Endothelial cell of hepatic sinusoid (primary cell): ENCODE data around the gene PCSK4.
"Not testable (repeated sequence)": the region's sequence is repeated elsewhere in the genome, so short reads cannot be mapped to it uniquely, and the experiment has no call there.

Experiments
- in situ Hi-C: cut with HindIII; loops from 2 replicates; pipeline ENCODE4 v1.10.0; 2017; ENCODE audit warnings: low sequenced_read_pairs

The PCSK4 gene

DNA sequence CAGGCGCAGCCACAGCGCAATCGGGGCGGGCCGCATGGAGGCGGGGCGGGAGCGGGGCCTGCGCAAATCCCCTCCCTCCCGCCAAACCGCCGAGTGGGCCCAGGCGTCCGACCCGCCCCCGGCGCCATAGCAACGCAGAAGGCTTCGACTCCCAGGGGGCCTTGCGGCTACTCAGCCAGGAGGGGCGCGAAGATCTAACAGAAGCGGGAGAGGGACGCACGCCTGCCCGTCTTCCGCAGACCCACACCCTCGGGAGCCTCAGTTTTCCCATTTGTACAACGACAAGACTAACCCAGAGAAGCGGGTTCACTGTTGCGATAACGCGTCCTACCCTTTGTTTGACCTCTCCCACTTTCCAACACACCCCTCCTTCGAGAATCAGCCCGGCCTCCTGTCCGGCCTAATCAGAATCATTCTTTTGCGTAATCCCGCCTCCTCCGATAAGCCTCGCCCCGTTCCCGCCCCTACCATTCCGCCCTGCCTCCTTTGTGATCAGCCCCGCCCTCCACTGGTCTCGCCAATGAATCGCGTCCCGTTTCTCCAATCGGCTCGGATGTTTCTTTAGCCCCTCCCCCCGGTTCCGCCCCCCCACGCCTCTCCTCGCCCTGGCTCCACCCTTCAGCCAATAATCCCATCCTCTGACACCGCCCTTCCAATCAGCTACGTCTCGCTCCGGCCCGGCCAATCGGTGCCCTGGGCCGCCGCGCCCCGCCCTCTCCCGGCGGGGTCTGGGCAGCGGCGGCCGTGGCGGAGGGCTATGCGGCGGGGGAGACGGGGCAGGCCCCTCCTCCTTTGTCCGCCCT is at the start of gene PCSK4:
PCSK4 (minus strand) TSS at position 40 of the 803 bp plus-strand sequence; CDS start at position 36, 4 bp downstream.
- in situ Hi-C loops = no loop called here

DNA sequence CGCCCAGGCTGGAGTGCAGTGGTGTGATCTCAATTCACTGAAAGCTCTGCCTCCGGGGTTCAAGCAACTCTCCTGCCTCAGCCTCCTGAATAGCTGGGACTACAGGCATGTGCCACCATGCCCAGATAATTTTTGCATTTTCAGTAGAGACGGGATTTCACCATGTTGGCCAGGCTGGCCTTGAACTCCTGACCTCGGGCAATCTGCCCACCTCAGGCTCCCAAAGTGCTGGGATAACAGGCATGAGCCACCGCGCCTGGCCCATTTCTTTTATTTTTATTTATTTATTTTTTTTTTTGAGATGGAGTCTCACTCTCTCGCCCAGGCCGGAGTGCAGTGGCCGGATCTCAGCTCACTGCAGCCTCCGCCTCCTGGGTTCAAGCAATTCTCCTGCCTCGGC is 49.6 kb upstream of the PCSK4 start:
- in situ Hi-C loops = not testable (repeated sequence)

DNA sequence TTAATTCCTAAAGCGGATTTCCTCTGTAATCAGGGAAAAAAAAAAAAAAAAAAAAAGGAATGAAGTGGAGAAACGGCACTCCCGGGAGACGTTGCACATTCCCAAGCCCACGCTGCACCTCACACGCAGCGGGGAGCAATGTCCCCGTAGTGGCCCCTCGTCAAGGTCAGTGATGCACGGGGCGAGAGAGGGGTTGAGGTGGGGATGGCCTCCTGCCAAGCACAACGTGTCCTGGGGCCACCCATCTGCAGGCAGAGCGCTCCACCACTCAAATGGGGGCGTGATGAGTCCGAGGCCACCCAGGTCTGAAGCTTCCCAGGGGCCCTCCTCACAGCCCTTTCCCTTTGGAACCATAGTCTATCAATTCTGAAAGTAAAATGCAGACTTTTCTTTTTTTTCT is 48.8 kb upstream of the PCSK4 start:
- in situ Hi-C loops = no loop called here

DNA sequence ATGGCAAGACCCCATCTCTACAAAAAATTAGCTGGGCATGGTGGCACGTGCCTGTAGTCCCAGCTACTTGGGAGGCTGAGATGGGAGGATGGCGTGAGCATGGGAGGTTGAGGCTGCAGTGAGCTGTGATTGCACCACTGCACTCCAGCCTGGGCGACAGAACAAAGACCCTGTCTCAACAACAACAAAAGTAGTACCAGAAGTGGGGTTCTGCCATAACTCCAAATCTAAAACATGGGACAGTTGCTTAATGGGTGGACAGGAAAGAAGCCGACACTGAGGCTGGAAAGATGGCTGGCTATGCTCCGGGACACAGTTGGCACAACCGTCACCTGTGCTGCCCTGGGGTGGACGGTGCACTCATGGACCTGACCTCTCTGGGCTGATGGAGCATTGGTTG is 45.5 kb upstream of the PCSK4 start:
- in situ Hi-C loops = not testable (repeated sequence)

DNA sequence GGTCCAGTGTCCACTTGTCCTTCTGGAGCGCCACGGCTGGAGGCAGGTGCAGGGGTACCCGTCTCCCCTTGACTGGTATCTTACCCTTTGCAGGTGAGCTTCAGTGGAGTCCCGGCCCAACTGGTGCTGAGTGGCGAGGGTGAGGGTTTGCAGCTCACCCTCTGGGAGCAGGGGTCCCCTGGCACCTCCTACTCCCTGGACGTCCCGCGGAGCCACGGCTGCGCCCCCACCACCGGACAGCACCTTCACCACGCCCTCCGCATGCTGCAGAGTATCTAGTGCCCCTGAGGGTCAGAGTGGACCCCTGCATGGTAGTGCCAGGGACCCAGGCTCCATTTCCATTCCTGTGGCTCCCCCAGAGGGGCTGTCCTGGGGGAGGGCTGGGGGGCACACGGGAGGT is 44.8 kb upstream of the PCSK4 start:
- in situ Hi-C loops = no loop called here

DNA sequence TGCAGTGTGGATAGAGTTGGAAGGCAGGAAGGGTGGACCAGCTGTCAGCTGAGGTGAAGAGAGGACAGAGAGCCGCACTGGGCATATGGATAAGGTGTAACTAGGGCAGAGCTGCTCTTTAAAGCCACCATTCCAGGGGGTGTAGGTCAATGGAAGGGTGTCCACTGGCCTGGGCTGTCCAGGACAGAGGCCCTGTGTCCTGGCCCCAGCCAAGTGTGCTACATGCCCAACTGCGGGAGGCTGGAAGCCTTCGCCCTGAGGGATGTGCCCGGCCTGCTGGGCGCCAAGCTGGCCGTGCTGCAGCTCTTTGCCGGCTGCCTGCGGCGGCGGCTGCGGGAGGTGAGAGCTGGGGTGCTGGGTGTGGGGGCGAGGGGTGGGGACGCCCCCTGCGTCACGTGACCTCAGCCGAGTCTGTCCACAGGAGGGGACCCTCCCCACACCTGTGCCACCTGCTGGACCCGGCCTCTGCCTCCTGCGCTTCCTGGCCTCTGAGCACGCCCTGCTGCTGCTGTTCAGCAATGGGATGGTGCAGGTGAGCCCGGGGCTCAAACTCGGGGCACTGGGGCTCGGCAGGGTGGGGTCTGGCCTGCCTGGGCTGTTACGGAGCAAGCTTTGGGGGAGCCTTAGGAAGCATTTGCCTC is 43.5 kb upstream of the PCSK4 start:
- in situ Hi-C loops = no loop called here

DNA sequence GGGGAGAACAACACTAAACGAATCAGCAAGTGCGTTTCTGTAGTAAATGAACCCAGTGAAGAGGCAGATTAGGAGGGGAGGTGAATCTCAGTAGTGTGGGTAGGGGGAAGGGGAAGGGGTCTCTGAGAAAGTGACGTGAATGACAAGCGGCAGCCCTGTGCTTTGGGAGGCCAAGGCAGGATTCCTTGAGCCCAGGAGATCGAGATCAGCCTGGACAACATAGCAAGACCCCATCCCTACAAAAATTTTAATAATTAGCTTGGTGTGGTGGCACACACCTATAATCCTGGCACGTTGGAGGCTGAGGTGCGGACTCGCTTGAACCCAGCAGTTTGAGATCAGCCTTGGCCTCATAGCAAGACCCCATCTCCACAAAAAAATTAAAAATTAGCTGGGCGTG is 41.9 kb upstream of the PCSK4 start:
- in situ Hi-C loops = no loop called here

DNA sequence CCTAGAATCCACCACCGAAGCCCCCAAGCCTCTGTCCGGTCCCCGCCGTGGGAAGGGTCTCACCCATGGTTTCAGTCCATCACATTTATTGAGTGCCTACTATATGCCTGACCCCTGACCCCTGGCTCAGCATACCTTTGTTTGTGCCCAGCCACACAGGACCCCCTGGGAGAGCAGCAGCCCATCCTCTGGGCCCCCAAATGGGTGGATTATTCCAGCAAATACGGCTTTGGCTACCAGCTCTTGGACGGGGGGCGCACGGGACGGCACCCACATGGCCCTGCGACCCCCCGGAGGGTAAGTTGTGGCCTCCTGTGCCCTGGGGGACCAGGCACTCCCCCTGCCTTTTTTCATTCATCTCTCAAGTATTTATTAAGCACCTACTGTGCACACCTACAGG is 41.4 kb upstream of the PCSK4 start:
- in situ Hi-C loops = no loop called here

DNA sequence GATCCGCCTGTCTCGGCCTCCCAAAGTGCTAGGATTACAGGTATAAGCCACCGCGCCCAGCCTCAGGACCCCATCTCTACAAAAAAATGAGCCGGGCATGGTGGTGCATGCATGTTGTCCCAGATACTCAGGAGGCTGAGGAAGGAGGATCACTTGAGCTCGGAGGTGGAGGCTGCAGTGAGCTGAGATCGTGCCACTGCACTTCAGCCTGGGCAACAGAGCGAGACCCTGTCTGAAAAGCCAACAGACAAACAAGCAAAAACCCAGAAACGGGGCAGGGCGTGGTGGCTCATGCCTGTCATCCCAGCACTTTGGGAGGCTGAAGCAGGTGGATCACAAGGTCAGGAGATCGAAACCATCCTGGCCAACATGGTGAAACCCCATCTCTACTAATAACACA is 40.7 kb upstream of the PCSK4 start:
- in situ Hi-C loops = not testable (repeated sequence)

DNA sequence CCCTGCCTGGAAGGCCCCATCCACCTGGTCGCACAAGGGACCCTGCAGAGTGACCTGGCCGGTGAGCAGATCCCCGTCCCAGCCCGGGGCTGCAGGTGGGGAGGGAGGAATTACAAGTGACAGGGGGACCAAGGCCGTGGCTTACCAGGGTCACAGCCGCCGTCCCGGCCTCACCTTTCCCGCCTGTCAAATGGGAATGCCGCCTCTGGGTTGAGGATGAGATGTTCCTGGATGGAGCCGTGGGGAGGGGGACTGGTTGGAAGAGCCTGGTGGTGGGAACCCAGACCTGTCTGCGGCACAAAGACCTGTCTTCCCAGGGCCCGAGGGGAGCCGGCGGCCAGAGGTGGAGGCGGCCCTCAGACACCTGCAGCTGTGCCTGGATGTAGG is 39.3 kb upstream of the PCSK4 start:
- in situ Hi-C loops = loop anchor here (10.0 kb wide), 2 partner anchors 55 to 115 kb away; partner anchors contain the start of gene C19orf25

DNA sequence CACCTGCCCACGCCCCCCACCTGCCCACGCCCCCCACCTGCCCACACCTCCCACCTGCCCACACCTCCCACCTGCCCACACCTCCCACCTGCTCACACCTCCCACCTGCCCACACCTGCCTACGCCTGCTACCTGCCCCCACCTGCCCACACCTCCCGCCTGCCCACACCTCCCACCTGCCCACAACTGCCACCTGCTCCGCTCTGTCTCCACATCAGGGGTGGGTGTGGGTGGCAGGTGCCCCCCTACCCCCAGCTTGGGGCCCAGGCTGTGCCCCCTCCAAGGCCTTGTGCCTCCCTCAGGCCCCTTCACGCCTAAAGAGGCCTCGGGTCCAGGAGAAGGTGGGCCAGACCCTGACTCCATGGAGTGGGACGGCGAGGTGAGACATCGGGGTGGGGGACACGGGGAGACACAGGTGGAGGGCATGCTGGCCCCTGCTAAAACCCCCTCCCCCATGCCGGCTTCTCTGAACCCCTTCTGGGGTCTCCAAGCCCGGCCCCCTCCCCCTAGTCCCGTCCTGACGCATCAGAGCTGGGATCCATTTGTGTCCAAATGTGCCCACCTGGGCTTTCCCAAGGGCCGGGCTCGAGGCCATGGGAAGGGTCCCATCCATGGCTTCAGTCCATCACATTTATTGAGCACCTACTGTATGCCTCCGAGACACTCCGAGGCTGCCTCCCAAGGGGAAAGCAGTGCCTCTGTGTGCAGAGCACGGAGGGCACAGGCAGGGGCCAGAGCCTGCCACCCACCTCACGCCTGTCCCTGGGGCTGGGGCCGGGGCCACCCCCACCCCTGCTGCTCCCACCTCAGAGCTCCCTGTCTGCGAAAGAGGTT is 38.7 kb upstream of the PCSK4 start:
- in situ Hi-C loops = loop anchor here (10.0 kb wide), 2 partner anchors 54 to 114 kb away; partner anchors contain the start of gene C19orf25

DNA sequence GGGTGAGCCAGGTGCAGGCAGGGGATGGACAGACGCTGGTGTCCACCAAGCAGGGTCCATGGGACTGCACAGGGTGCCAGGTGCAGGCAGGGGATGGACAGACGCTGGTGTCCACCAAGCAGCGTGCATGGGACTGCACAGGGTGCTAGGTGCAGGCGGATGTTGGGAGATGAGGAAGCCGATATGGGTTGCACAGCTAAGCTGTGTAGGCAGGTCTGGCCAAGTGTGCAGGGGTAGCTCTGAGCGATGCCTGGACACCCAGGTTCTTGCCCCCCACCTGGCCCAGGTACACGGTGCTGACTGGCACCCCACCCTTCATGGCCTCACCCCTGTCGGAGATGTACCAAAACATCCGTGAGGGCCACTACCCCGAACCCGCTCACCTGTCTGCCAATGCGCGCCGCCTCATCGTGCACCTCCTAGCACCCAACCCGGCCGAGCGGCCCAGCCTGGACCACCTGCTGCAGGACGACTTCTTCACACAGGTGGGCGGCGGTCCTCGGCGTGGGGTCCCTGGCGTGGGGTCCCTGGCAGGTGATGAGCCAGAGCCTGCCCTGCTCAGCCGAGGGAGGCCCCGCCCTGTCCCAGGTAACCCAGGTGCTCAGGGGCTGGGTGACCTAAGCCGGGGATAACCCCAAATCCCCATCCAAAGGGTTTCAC is 37.6 kb upstream of the PCSK4 start:
- in situ Hi-C loops = loop anchor here (10.0 kb wide), 2 partner anchors 53 to 113 kb away; partner anchors contain the start of gene C19orf25

DNA sequence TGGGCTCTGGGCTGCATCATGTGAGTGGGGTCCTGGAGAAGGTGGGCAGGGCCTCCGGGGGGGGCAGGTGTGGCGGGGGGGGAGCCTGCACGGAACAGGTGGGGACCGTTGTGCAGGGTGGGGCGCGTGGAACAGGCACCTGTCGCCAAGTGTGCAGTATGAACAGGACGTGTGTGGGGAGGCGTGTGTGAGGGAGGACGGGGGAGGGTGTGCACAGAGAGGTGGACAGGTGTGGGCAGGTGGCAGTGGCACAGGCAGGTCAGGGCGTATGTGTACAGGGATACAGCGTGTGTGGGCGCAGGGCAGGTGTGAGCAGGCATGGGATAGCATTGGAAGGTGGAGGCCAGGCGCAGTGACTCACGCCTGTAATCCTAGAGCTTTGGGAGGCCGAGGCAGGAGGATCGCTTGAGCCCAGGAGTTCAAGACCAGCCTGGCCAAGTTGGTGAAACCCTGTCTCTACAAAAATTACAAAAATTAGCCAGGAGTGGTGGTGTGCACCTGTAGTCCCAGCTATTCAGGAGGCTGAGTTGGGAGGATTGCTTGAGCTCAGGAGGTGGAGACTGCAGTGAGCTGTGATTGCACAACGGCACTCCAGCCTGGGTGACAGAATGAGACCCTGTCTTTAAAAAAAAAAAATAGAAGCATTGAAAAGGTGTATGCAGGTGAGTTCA is 37.0 kb upstream of the PCSK4 start:
- in situ Hi-C loops = loop anchor here (10.0 kb wide), 2 partner anchors 52 to 112 kb away; partner anchors contain the start of gene C19orf25

DNA sequence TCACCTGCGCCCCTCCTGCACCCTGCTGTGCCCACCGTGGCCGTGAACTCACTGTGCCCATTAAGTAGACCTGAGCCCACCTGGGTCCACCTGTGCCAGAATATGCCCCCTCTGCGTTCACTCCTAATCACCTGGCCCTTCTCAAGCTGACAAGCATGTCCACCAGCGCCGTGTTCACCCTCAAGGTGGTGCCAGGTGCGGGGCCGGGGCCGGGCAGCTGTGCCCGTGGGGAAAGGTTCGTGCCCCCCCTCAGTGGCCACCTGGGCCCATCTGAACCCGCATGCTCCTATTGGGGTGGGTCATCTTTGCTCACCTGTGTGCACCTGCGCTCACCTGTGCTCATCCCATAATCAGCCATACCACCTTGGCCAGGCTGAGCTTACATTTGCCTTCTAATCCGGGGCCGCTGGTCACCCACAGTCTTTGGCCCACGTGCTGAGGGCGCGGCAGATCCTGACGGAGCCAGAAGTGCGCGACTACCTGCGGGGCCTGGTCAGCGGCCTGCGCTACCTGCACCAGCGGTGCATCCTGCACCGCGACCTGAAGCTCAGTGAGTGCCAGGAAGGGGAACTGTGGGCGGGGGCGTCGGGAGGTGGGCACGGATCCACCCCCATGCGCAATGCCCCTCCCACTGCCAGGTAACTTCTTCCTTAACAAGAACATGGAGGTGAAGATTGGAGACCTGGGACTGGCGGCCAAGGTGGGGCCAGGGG is 36.1 kb upstream of the PCSK4 start:
- in situ Hi-C loops = loop anchor here (10.0 kb wide), 2 partner anchors 51 to 111 kb away; partner anchors contain the start of gene C19orf25

DNA sequence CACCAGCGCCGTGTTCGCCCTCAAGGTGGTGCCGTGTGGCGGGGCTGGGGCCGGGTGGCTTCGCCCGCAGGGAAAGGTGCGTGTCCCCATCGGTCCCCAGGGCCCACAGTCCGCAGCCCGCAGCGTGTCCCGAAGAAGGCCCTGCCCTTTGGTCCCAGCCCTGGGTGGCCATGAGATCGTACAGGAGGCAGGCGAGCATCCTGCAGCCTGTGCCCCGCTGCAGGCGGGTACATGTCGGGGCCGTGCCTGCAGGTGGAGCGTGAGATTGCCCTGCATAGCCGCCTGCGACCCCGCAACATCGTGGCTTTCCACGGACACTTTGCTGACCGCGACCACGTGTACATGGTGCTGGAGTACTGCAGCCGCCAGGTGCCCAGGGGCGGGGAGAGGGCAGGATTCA is 35.2 kb upstream of the PCSK4 start:
- in situ Hi-C loops = loop anchor here (10.0 kb wide), 2 partner anchors 51 to 111 kb away; partner anchors contain the start of gene C19orf25

DNA sequence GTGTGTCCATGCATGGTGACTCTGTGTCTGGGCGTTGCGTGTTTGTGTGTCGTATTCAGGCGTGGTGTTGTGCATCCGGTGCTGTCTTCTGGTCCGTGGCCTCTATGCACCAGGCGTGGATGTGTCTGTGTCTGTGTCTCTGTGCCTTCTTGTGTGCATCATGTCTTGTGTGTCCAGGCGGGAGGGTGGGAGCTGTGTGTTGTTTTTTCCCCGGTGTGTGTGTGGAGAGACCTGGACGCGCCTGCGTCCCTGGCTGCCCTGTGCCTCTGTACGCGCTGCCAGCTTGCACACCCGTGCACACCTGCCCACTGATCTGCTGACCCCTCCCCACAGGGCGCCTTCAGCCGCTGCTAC is 34.8 kb upstream of the PCSK4 start:
- in situ Hi-C loops = loop anchor here (5.0 to 10.0 kb wide), 3 partner anchors 50 to 110 kb away; partner anchors contain the start of gene C19orf25

DNA sequence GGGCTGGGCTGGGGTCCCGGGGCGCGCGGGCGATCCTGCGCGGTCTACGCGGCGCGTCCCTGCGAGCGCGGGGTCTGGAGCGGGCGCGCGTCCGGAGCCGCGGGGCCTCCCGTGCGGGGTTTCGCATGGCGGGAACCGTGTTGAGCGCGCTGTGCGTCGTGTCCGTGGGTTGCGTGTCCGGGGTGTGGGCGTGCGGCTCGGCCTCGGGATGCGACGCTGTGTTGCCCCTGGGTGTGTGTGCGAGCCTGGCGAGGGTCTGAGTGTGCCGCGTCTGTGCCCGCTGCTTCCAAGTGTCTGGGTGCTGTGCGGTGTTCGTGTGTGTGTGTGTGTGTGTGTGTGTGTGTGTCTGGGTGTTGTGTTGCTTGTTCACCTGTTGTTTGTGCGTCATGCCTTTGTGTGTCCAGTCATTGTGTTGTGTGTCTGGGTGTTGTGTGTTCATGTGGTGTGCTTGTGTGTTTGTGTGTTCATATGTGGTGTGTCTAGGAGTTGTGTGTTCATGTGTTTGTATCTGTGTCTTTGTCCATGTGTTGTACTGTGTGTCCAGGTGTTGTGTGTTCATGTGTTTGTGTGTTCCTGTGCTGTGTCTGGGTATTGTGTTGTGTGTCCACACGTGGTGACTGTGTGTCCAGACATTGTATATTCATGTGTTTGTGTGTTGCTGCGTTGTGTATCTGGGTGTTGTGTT is 34.3 kb upstream of the PCSK4 start:
- in situ Hi-C loops = loop anchor here (5.0 to 10.0 kb wide), 3 partner anchors 50 to 110 kb away; partner anchors contain the start of gene C19orf25

DNA sequence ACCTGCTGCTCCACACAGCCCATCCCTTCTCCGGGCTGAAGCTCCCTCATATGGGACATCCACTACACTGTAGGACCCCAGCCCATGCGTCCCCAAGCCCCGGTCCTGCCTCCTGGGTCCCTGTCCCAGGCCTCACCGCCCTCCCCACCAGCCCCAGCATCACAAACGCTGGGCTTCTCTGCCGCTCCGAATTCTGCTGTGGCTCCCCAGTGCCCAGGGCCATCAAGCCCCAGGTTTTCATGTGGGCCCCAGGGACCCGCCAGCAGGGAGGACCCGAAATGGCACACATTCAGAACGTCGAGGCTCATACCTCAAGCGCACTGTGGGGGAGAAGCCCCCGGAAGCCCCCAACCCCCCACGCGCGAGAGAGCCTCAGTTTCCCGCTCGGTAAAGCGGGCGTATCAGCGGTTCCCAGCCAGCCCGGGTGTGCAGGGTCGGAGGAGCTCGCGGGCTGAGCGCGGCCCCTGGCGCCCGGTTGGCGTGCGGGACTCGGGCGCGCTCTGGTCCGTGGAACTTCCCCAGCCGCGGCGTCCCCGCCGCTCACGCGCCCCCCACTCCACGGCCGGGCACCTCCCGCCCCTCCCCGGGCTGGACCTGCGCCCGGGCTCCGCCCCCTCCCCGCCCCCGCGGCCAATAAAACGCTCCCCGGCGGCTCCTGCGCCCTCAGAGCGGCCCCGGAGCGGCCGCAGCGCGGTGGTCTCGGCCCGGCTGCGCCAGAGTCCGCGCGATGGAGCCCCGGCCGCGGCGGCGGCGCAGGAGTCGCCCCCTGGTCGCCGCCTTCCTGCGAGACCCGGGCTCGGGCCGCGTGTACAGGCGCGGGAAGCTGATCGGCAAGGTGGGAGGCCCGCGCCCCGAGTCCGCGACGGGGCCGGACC is 33.5 kb upstream of the PCSK4 start, which contains the start of gene PLK5:
PLK5 (plus strand) TSS at position 666 of the 875 bp plus-strand sequence. CDS start 2,920 bp downstream, outside the sequence.
- in situ Hi-C loops = loop anchor here (5.0 to 10.0 kb wide), 3 partner anchors 49 to 109 kb away; partner anchors contain the start of gene C19orf25
